TTC549 (cell line): Measurements from ENCODE around the gene CFAP299.
"Not testable (repeated sequence)": the region's sequence is repeated elsewhere in the genome, so short reads cannot be mapped to it uniquely, and the experiment has no call there.

Experiments
- FAIRE-seq: peaks from 2 replicates; lab custom pipeline; 2012; peaks lifted over from hg19 to GRCh38; lab: Jason Lieb, UNC

CFAP299 gene

DNA sequence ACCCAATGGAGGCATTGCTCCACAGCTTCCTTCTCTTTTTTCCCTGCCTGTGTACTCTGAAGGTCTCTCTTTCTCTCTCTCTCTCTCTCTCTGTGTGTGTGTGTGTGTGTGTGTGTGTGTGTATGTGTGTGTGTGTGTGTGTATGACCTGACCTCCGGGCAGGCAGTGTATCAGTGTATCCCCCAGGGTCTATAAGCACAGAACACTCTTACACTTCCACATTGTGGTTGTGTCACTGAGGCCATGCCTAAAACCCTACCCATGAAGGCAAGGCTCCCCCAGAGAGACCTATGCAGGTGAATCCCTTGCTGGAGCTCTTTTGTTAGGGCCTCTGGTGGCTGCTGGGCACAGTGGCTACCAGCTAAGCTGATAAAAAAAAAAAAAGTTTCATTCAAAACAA lies 394.6 kb downstream of the CFAP299 start:
- no peak for FAIRE-seq

DNA sequence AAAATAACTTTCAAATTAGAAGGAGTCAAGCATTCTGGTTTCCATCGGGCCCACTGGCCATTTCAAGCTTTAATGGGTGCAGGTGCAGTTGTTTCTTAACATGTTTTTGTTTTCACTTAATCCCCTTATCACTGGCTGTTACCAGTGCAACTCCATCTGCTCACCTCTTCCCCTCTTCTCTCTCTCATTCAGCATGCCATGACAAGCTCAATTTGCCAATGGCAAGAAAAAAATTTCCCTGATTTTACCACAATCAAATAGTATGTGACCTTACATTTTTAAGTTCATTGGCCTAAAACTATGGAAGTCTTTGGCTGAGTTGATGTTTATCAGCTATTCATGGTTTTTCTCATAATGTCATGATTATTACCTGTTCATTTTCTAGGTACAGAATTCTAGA lies 395.9 kb downstream of the CFAP299 start:
- no peak for FAIRE-seq

DNA sequence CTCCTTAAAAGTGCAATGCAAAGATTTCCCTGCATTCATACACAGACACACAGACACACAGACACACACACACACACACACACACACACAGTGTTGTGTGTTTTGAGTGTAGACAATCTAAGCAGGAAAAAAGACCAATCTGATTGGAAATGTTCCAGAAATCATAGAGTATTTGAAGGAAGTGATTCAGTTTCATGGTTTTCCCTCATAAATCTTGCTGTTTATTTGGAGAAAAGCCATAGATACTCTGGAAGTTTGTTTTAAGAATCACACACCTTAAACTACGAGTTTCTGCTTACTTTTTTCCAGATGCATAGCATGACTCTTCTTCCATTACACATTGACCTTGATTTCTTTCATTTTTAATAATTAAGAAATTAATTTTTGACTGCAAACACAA lies 396.5 kb downstream of the CFAP299 start:
- FAIRE-seq, result no peak

DNA sequence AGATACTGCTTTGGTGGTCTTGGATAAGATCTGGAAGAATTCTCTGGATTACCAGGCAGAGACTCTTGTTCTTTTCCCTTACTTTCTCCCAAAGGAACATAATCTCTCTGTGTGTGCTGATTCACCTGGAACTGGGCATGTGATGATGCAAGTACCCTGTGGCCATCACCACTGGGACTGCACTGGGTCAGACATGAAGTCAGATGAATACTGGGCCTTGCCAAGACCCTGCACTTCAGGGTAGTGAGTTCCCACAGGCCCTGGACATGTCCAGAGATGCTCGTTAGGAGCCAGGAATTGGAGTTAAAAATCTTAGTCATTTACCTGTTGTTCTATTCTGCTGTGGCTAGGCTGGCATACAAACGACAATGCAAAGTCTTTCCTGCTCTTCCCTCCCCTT lies 404.8 kb downstream of the CFAP299 start:
- no peak for FAIRE-seq

DNA sequence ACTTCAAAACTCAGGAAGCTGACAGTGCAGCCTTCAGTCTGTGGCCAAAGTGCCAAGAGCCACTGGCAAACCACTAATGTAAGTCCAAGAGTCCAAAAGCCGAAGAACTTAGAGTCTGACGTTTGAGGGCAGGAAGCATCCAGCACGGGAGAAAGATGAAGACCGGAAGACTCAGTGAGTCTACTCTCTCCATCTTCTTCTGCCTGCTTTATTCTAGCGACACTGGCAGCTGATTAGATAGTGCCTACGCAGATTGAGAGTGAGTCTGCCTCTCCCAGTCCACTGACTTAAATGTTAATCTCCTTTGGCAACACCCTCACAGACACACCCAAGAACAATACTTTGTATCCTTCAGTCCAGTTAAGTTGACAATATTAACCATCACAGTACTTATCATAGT lies 414.0 kb downstream of the CFAP299 start:
- FAIRE-seq, result not testable (repeated sequence)

DNA sequence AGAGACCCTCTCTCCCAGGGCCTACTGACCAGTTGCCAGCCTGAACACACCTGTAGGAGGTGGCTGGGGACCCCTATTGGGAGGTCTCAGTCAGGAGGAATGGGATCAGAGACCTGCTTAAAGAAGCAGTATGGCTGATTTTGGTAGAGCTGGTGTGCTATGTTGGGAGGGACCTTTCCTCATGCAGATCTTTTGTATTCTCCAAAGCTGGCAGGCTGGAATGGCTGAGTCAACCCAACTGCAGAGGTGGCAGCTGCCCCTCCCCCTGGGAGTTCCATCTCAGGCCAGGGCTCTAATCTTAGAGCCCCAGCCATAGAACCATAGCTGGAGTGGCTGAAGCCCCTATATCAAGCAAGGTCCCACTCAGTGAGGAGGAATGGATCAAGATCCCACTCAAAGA lies 415.7 kb downstream of the CFAP299 start:
- no peak for FAIRE-seq

DNA sequence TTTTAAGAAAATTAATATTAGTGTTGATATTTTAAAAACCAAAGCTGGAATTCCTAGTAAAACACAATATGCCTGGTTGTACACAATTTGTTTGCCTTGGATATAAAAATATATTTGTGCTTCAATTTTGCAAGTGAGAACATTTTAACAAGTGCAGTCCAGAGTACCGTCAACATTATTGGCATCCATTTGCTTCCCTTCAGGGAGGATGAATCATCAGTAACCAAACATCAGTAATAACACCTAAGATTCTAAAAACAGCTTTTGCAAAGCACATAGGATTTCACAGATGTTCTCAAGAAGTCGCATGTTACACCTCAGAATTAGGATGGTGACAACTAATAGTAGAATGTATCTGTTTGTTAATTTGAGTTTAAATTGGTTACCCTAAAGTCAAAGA lies 432.4 kb downstream of the CFAP299 start:
- FAIRE-seq, result no peak

DNA sequence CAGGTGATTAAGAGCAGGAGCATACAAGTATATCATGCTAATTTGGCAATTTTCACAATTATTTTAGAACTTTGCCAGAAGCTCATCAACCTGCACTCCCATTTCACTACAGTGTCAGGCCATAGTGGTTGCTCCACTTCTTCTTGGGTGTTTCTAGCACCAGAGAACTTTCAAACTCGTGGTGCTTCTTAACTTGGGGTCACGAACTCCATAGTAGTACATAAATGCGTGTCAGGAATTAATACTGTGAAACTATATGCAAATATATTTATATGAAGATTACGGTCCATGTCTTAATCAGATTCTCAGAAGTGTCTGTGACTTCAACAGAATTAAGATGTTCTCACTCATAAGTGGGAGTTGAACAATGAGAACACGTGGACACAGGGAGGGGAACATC lies 440.6 kb downstream of the CFAP299 start:
- FAIRE-seq, result no peak

DNA sequence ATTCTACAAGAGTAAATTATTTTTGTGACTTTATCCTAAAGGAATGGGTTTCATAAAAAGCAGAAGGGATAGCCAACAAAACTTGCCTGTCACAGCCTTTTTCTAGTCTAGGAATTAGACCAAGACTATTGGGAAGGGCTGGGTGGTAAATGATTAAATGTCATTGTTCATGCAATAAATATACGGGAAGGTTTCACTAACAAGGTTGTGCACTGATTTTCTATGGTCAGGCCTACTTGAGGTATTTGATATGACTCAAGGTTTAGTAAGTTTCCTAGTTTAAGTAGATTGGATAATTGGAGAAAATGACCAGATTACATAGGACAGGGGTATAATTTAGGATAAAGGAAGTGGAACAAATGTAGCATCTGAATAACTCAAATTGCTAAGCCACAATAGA lies 445.9 kb downstream of the CFAP299 start:
- no peak for FAIRE-seq

DNA sequence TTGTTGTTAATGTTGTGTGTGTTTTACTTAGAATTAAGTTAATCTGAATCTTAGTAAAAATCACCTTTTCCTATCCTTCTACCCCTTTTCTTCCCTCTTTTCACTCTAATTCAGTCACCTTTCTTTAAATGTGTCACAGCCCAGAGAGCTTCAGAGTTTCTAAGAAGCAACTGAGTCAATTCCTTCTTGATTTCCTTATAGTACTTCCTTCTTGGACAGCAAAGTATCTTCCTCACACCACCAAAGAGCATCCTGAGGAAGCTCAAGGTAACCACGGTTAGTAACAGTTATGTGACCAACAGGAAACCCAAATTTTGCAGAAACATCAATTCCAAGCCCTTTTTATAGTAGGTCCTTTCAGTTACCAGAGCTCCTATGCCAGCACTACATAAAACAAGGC lies 451.8 kb downstream of the CFAP299 start:
- no peak for FAIRE-seq

DNA sequence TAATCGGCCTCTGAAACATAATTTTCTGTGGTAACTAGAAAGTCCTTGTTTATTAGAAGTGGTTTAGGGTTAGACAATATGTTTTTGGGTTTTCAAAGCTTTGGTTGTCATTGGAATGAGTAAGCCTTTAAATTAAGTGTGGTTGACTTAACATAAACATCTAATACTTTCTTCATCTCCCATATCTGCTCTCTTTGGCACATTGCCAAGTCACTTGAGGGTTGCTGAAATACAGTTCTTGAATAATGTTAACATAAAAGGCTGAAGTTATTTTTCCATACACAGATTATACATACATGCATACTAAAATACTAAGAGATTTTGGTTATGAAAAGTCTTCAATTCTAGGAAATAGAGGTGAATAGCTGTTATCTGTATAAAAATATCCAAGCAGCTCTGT lies 453.3 kb downstream of the CFAP299 start:
- no peak for FAIRE-seq

DNA sequence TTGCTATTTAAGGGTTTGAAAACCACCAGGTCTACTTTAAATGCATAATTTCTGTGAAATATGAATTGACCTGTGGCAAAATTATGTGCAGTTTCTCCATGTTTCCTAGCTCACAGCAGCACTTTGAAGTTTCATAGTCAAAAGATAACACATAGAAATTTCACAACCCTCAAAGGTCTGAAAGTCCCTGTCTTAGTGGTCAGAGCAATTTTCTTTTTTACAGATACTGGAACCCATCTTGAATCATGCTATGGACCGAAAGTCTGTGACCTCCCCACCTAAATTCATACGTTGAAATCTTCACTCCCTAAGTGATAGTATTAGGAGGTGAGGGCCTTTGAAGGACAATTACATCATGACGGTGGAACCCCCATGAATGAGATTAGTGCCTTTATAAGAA lies 454.6 kb downstream of the CFAP299 start:
- no peak for FAIRE-seq

DNA sequence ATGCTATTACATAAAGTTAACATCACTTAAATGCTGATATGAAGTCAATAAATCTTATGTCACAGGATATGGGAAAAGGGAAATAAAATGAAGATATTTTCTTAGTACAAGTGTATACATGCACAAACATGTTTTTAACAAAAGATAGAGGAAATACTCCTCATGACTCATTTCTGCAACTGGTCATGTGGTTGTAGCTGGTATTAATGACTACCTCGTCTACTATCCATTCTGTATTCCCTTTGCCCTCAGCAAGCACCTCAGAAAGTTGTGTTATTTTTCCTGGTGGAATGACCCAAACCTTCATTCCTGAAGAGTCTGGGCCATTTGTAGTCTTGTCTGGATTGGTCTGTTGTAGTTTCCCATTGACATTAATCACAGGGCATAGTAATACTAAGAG lies 458.1 kb downstream of the CFAP299 start:
- not testable (repeated sequence) for FAIRE-seq

DNA sequence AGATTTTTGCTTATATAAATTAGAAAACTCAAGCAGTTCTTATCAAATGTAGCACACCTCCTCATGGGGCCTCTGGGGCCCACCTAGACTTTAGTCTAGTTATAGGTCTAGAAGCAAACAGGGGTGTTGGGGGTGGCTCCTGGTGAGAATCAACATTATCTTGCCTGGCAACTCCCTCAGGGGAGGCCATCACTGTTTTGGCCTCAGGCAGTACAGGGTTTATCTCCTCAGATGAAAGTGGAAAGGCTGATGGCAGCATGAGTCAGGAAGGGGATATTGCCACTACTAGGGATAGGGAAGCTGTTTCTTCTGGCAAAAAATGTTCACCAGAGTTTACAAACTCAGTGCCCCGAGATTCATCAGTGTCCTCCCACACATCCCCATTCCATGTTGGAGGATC lies 462.6 kb downstream of the CFAP299 start:
- no peak for FAIRE-seq

DNA sequence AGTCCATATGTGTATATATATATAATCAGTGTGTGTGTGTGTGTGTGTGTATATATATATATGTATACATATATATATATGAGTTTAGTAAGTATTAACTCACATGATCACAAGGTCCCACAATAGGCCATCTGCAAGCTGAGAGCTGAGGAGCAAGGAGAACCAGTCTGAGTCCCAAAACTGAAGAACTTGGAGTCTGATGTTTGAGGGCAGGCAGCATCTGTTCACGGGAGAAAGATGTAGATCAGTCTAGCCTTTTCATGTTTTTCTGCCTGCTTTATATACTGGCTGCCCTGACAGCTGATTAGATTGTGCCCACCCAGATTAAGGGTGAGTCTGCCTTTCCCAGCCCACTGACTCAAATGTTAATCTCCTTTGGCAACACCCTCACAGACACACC lies 465.2 kb downstream of the CFAP299 start:
- FAIRE-seq, result not testable (repeated sequence)

DNA sequence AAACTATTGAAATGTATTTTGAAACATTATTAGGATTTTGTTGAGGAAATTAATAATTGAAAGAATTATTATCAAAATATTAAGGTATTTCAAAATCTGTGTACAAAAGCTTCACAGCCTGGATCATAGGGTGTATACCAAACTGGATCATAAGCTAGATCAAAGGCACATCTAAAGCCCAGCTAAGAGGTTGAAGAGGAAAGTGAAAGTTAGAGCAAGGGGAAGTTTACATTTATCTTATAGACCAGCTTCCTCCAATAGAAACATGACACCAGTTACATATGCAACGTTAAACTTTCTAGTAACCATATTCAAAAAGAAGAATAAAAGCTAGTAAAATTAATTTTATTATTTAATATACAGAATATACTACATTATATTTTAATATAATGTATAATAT lies 467.8 kb downstream of the CFAP299 start:
- FAIRE-seq, result no peak

DNA sequence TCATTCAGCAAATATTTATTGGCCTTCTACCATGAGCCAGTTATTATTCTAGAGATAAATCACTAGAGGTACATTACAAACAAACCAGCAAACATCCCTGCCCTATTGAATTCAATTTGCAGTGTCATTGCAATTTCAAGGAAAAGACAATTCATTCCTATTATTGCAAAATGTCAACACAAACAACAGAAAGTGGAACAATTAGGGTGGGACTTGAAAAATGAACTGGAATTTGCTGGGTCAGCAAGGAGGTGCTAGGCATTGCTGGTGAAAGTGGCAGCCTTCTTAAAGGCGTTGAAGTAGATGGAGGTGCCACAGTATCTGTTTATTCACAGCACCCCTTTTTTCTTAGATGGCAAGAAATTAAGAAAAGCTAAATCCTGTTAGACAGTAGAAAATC lies 470.9 kb downstream of the CFAP299 start:
- FAIRE-seq, result no peak

DNA sequence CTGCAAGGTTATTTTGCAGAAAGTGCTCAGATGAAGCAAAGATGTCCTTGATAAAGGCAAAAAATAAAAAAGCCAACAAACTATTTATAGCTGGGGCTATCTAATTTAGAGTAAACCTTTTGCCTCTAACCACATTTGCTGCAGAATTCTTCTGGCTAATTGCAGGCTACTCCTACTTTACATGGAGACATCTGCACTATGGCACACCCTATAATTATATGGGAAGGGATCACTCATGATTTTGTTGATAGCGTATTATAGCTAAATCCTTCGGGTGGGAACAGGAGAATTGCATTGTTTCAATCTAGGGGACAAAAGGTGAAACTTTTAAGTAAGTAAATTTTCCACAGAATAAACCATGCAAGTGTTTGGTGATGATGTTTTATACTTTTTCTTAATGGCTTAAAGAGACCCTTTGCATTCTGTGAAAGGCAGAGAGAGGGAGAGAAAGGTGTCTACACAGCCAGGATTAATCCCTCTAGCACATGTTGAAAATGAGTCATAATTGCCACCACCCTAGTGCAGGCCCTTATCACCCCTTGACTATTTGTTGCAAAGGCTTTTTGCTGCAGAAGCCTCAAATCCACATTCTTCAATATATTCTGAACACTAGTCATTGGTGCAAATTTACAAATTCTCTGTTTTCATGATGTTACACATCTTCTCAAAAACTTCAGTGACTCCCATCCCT lies 473.7 kb downstream of the CFAP299 start:
- no peak for FAIRE-seq

DNA sequence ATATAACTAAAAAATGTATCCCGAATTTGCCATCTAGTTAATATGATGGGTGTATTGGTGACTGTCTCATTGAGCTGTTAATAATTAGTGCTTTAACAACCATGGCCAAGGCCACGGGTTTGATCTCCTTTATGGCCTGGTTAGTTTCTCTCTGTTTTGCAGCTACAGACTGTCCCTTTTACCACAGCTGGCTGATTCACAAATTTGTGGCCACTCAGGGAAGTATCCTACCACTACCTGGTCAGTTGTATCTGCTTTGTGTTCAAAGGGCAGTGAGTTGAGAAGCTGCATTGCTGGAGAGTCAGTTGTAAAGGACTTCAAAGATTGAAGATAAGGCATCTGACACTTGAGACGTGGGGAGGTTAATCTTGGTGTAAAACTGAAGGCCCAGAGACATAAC lies 475.9 kb downstream of the CFAP299 start:
- FAIRE-seq, result no peak

DNA sequence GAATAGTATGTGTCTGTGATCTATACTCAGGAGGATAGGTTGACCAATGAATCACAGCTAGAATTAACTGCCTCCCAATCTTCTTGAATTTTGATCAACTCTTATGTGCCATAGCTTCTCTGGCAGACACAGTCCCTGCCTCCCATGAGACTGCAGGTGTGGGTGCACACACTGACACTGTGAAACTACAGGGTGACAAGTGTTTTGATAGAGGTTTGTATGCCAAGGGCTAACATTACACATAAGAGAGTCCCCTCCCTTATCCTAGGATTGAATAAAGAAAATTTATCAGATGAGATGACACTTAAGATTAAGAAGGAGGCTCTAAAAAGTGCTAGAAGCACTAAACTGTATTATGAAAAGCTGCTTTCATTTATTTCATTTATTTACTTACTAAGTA lies 476.6 kb downstream of the CFAP299 start:
- FAIRE-seq, result no peak

DNA sequence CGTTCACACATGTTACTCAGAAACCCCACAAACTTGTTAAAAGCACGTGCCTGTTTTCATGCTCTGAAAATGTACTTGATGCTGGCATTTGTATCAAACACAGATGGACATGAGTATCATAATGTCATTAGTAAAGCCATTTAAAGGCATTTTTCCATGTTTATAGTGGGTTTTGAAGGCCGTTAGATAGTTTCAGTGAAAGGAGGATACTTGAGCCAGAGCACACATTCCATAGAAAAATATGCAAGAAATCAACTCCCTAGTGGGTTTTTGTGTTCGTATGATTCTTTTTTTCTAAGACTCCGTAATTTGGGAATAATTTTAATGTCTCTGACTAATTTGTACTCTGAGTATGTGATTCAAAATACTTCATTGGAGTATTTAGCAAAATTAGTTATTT lies 478.7 kb downstream of the CFAP299 start:
- FAIRE-seq, result no peak

DNA sequence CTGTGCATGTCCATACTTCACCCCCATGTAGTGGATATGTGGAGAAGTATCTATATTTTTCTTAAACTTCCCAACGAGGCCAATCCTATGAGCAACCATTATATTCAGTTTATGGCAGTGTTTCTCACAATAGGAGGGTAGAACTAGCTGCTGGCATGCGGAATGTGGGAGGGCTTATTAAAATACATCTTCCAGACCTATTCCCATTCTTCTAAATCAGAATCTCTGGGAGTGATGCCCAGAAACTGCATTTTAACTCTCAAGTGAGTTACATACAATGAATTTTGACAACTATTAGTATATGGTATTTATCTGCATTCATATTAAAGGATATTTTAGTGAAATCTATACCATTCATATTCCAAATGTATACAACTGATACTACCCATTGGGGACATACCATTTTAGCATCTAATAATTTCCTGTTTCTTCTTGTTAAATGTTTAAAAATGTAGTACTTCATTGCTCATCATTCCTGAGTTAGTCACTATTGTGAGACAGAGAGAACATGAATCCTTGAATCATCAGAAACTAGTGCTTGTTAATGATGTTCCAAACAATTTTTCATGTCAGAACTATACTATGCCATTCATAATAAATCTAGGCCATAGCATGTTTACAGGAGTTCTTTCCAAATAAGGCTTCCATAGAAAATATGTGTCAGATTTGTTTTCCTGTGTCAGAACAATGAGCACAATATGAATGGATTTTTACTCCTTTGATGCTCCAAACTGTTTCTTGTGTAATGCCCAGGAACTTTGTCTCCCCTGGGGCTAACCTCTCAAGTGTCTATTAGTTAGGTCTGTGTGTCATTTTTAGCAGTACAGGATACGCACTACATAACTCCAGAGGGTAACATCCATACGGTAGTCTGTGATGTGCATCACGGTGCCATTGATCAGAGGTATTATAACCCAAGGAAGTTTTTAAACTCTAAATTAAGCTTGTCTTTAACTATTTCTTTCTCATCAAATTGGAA lies 496.1 kb downstream of the CFAP299 start:
- FAIRE-seq, result no peak

DNA sequence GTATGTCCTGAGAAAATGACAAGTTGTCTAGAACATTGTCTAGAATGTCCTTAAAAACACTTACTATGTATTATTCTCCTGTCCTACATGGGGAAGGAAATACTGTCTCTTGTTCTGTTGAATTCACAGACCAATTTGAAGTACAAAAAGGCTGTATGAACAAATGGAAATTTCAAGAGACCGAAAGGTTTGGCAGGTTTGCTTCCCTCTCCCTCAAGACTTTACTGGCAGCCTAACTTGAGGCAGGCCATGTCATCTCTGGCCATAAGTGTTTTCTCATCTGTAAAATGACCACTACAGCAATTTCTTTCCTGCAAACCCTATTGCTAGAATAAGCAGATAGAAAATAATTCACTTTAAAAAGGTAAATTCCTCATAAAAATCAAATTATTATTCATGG lies 503.8 kb downstream of the CFAP299 start:
- no peak for FAIRE-seq

DNA sequence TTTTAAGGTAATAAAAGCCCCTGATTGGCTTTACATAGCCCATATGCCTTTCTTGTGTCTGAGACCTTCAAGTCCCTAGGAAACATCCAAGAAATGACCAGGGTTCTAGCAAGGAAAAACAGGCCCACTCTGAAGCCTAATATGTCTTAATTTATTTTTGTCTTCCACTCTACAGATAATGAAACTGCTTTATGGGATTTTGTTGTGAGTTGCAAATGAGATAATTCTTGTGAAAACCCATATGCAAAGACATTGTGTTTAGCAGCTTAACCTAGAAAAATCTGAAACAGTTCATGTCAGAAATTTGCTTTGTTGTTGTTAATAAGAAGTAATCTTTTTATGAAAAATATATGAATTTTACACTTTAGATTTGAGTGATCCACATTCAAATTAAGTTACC lies 504.3 kb downstream of the CFAP299 start:
- no peak for FAIRE-seq
